ENCODE measurements around the gene ACE.

ACE gene

DNA sequence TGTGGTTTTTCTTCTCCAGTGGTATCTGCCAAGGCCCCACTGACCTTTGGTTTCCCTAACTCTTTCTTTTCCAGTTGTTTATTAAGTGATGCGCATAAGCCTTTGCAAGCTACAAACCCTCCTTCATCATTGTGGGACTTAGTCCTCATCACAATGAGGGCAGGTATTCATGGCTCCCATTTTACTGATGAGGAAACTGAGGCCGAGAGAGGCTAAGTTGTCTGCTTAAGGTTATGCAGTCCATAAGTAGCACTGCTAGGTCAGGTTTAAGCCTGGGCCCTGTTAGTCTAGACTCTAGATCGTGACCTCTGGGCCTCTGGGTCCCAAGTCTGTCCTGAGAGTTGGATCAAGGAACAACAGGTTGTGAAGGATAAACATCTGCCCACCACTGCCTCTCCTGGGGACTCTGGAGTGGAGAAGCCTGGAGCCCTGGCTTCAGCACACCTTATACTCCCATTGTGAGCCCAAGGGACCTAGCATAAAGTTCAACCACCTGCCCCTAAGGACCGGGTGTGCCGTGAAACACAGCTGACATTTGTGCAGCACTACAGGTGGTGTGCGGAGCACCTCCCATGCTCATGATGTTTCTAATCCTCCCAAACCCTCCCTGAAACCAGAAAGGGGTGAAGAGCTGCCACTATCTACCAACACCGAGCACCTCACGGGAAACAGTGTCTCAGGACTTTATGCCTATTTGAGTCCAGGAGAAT is 41.1 kb downstream of the ACE start:
- no peak for DNase-seq

DNA sequence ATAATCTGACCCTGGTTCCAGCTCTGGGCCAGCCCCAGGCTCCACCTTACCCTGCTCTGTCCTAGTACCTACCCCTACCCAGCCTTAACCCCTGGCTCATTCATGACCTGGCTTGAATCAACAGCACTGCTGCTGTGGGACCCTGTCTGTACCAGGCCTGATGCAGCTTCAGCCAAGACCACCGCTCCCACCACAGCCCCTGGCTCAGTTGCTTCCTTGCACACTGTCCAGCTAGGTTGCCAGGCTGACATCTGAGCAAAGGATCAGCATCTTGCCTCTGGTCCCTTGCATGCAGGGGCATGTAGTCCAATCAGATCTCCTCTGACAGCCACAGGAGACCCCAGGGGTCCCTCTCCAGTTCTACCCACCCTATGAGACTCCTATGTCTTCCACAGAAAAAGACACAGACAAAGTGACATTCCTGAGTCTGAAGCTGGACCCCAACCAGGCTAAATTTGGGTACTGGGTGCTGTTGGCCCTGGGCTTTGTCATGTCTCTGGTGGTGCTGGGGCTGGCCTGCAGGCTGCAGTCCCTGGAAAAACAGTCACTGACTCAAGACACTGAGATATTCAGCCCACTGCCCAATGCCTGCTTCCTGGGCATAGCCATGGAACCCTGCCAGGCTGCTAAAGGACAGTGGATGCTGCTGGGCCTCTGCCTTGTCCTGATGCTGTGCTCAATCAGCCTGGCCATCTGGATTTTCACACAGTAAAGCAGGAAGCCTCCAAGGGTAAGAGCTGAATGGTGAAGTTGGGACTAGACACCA is 42.4 kb downstream of the ACE start:
- no peak for DNase-seq

DNA sequence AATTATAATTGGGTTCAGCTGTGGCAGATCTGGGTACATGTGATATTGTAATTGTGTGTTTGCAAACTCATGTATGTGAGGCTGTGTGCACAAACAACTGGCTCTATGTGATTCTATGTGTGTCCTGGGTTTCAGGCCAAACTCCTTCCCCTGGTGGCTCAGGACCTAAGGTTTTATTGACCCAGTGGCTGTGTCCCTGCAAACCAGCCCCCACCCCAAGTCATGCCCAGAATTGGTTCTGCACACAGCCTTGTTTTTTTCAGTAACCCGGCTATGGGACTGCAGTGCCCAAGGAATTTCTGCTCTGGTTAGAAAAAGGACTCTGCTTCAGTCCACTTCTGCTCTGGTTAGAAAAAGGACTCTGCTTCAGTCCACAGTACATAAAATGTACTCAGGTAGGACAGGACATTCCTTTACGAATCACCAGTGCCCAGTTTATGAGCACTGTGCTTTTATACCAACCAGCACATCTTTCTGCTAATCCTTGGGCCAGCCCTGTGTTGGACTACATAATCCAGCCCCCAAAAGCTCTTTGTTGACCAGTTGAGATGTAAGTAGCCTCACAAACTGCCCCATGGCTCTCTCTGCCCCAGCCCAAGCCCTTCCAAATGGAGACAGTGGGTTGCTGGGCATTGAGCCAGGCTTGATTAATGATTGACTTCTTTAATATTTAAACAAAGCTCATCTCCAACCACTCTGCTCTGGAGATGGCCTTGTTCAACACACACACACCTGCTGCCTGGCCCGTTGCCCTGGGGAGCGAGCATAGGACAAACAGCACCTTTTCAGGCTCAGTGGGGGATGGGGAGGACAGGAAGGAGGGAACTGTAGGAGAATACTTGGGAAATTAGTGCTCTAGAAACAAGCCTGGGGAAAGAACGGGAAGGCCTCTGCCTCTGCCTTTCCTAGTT is 43.4 kb downstream of the ACE start:
- no peak for DNase-seq

DNA sequence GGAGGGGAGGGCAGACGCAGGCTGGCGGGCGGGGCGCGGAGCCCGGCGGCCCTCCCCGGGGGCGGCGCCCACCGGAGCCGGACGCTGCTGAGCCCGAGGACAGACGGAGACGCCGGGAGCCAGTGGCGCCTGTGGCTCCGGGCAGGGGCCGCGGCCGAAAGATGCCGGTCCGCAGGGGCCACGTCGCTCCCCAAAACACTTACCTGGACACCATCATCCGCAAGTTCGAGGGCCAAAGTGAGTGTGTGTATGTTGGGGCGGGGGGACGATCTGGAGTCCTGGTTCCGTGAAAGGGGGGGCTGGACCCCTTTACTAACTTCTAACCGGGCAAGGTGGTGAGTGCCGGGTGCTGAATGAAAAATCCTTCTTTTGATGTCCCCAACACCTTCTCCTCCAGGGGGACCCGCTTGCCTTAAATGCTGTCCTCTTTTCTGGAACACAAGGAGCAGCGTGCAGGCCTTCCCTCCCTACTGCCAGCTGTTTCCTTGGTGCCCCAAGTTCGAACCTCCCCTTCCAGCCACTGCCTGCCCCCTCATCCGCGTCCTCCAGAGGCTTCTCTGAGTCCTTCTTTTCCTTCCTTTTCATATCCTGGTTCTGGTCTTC is 46.5 kb downstream of the ACE start, which contains the start of gene KCNH6:
TSS of gene KCNH6 (plus strand) at position 106 of the 603 bp plus-strand sequence. CDS start at position 162, 56 bp downstream.
- DNase-seq, result no peak

DNA sequence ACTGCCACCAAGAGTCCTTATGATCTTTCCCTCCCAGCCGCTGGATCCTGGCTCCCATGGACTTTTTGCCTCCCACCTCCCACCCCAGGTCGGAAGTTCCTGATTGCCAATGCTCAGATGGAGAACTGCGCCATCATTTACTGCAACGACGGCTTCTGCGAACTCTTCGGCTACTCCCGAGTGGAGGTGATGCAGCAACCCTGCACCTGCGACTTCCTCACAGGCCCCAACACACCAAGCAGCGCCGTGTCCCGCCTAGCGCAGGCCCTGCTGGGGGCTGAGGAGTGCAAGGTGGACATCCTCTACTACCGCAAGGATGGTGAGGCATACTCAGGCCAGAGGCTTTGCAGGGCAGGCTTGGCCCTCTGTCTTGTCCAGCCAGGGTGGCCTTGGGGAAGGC is 47.2 kb downstream of the ACE start:
- DNase-seq, result no peak

DNA sequence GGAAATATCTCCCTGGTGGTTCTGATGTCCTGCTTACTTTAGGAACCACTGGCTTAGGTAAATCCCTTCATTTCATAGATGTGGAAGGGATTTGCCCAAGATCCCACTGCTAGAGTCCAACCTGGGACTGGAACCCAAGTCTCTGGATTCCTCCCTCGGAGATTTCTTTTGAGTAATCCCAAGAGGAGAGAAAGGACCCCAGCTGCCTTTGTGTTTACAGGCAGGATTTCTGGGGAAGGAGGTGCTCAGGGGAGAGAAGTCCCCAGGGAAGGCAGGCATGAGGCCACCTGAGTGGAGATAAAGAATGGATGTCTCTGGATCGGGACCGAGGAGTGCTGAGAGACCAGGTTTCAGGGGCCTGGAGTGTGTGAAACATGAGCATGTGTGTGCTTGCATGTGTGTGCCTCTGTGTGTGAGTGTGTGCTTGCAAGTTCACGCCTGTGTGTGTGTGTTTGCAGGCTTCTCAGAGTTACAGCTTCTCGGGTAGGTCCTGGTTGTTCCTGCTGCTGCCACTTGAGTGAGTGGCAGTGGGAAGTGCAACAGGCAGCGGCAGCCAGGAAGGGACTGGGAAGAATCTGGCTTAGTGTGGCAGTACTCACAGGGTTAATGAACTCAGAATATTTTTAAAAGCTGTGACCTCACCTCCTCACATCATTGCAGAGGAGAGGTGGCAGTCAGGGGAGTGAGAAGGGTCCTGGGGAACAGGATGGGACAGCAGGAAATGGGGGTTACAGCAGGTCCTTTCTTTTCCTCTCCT is 48.5 kb downstream of the ACE start:
- DNase-seq, result no peak

DNA sequence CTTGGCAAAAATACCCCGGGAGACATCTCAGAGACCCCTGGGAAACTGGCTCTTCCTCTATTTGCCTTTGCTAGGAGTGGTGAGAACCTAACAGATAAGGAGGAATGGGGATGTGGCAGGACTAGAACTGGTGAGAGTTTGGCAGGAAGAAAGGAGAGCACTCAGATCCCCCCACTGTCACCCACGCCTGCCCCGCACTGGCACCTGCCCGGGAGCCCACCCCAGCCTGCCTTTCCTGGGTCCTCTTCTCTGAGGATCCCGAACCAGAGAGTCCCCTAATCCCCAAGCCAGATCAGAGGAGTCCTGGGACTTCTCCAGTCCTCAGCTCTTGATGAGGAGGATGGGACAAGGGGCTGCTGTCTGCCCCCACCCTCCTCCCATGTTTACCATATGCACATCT is 50.0 kb downstream of the ACE start:
- no peak for DNase-seq

DNA sequence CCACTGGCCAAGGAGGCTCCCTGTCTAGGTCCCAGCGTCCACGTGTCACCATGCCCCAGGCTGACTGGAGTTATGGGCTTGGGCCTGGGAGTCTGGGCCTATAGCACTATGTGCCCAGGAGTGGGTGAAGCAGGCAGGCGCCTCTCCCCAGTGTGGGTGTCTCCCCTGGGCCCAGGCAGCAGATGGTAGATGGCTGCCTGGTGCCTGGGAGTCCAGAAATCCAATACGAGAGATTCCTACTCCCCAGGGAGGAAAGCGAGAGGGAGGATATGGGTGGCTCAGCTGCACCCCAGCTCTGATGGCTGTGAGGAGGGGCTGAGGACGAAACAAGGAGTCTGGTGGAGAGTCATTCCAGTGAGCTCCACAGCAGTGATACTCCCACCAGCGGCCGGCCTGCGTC is 51.3 kb downstream of the ACE start:
- no peak for DNase-seq

DNA sequence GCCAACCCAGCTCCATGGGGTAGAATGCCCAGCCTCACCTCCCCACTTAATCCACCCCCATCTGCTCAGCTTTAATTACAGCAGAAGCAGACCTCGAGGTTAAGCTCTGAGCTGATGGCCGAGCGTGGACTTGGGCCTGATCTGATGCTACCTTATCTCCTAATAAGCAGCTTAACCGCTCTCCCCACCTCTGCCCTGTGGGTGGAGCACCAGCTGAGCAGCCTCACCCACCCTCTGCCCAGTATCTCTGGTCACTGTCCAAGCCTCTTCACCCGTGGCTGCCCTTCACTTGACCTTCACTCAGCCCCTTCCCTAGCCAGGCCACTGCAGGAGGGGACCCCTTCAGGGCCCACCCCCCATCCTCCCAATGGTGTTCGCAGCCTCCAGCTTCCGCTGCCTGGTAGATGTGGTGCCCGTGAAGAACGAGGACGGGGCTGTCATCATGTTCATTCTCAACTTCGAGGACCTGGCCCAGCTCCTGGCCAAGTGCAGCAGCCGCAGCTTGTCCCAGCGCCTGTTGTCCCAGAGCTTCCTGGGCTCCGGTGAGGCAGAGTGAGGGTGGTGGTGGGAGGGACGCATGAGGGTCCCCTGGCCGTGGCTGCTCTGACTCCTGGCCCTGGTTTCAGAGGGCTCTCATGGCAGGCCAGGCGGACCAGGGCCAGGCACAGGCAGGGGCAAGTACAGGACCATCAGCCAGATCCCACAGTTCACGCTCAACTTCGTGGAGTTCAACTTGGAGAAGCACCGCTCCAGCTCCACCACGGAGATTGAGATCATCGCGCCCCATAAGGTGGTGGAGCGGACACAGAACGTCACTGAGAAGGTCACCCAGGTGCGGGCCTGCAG is 53.1 kb downstream of the ACE start:
- no peak for DNase-seq

DNA sequence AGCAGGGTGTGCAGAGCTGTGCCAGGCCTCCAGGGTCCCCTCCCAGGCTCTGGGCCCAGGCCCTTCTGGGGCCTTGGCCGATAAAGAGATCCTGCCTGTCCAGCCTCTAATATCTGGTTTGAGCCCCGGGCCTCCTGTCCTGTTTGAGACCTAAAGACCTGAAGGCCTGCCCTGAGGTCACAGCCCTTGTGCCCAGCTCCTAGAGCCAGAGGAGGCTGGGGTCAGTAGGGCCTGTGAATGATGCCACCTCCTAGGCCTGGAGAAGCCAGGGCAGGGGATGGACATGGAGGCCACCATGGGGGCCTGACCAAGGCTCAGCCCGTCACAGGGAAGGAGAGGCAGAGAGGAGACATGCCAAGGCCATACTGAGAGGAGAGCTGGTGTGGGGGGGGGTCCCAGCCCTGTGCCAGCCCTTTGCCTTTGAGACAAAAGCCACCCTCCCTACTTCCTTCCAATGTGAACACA is 53.7 kb downstream of the ACE start:
- no peak for DNase-seq

DNA sequence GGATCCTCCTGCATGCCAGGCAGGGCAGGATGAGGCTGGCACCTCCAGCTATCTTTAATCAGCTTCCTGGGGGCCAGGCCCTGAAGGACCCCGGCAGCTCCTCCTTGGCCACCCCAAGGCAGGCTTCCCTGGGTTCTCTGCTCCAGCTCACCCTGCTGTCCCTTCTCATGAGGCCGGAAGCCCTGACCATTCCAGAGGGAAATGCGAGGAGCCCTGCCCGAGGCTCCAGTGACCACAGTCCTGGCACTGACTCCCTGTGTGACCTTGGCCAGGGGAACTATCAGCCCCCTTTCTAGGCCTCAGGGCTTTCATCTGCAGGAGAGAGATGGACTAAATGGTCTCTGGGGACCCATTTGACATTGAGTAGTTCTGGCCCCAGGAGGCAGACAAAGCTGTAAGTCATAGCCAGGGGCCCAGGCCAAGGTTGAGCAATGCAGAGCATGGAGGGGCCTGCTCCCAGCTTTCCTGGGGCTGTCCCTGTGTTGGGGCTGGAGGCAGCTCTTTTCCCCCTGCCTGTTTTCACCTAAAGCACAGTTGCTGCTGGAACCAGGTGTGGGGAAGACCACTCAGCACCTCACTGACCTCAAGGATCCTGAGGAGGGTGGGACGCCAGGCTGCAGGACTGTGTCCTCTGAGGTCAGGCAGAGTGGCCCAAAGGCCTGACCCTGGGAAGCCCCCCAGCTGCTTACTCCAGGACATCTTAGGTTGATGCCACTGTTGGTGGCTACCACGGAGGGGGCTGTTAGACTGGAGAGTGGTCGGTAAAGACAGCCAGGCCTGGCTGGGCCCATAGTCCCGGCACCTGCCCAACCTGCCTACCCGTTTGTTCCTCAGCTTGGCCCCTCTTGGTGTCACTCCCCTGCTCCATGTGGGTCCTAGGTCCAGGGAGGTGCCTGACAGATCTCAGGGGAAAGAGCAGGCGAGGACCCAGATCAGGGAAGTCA is 54.4 kb downstream of the ACE start:
- no peak for DNase-seq

DNA sequence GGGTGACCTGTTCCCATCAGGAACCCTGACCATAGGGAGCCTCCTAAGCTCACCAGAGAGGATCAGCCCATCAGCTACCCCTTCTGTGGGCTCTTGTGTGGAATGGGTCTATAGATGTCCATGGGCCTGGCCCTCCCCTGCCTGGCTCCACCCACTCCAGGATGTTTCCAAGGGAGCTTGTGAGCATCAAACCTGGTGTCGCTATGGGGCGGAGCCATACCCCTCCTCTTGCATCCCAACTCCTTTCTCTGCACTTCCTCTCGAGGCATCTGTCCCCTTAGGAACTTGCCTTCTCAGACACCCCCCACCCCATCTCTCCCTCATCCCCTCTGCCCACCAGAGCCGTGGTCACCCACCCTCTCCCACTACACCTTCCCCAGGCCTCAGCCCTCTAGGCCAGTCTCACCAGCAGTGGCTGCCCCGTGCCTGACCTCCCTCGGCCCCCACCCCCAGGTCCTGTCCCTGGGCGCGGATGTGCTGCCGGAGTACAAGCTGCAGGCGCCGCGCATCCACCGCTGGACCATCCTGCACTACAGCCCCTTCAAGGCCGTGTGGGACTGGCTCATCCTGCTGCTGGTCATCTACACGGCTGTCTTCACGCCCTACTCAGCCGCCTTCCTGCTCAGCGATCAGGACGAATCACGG is 56.7 kb downstream of the ACE start:
- DNase-seq, result no peak

DNA sequence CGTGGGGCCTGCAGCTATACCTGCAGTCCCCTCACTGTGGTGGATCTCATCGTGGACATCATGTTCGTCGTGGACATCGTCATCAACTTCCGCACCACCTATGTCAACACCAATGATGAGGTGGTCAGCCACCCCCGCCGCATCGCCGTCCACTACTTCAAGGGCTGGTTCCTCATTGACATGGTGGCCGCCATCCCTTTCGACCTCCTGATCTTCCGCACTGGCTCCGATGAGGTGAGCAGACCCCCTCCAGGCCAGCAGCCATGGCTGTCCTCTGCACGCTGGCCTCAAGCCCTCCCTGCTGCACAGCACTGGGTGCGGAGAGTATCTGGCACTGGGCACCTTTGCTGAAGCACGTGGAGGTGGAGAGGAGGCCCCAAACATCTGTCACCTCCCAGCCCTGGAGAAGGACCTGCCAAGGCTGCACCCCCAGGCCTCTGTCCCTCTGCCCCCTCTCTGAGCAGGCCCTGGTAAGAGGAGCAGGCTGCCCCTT is 57.3 kb downstream of the ACE start:
- no peak for DNase-seq

DNA sequence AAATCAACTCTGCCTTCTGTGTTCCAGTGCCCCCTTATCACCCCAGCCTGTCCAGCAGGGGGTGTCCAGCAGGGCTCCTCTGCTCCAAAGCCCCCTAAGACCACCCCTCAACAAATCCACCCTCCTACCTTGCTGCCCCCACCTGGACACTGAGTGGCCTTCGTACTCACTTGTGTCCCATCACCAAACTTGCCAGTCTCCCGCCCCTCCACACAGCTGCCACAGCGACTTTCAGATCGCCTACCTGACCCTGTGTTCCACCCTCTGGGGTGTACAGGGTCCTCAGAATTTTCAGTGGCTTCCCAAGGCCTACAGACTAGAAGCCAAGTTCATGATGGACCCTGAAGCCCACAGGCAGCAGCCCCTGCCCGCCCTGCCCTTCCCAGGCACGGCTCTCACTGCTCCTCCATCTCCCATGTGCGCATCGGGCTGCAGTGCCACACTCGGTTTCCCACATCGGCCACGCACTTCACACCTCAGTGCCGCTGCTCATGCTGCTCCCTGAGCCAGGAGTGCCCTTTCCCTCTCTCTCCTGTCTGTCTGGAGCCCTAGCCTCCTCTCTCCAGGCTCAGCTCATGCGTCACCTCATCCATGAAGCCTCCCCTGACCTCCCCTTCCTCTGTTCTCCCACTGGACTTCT is 58.1 kb downstream of the ACE start:
- DNase-seq, result no peak

DNA sequence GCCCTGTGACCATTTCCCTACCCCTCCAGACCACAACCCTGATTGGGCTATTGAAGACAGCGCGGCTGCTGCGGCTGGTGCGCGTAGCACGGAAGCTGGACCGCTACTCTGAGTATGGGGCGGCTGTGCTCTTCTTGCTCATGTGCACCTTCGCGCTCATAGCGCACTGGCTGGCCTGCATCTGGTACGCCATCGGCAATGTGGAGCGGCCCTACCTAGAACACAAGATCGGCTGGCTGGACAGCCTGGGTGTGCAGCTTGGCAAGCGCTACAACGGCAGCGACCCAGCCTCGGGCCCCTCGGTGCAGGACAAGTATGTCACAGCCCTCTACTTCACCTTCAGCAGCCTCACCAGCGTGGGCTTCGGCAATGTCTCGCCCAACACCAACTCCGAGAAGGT is 58.8 kb downstream of the ACE start:
- no peak for DNase-seq

DNA sequence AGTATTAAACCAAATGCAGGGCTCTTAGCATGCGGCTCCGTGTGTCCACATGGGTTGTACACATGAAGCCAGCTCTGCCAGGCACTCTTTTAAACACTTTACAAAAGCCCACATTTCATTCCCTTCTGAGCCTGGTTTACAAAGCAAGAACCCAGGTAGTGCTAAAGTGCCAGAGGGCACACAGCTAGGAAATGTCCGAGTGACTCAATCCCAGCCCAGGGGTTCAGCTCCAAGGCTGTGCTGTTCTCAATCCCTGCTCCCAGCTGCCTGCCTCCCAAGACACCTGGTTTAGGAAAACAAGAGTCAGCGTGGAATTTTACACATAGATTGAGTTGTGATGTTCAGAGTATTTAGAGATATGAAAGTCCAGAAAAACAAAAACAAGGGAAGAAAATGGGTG is 60.1 kb downstream of the ACE start:
- DNase-seq, result no peak

DNA sequence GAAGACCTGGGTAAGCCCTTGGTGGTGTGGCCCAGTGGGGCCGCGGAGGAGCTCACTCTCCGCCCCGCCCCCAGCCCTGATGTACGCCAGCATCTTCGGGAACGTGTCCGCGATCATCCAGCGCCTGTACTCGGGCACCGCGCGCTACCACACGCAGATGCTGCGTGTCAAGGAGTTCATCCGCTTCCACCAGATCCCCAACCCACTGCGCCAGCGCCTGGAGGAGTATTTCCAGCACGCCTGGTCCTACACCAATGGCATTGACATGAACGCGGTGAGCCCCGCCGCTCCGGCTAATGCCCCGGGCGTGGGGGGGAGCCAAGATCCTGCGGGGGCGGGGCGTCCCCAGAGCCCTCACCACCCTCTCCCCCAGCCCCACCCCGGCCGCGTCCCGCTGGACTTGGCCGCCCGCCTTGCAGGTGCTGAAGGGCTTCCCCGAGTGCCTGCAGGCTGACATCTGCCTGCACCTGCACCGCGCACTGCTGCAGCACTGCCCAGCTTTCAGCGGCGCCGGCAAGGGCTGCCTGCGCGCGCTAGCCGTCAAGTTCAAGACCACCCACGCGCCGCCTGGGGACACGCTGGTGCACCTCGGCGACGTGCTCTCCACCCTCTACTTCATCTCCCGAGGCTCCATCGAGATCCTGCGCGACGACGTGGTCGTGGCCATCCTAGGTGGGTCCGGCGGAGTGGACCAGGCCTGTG is 61.3 kb downstream of the ACE start:
- no peak for DNase-seq

Measured in activated CD4-positive, alpha-beta T cell treated with anti-CD3 and anti-CD28 coated beads, Interleukin-2, Interleukin-6, amounts not matched to agents 100 ng/mL and 50 ng/mL, durations not matched to agents 16 hours and 8 hours (primary cell).